Upper lobe of left lung (tissue), 4 donors: Measurements from ENCODE around the gene ARMC8.

Experiments used
- CTCF ChIP-seq, 6 experiments: fragments of 450-650 bp in 4 of 6; fragments of 200-600 bp in 2 of 6; sonication (generic) in 2 of 6; IDR thresholded peaks; one replicate each; pipeline ENCODE4 v1.5.1; 2016 to 2019; ENCODE audit warnings: antibody characterized with exemption in 6 of 6
- EP300 ChIP-seq, 4 donors: sonication (generic); formaldehyde crosslinking; IDR thresholded peaks; one replicate each; pipeline ENCODE4 v1.5.1; 2017; ENCODE audit warnings: antibody characterized with exemption in 4 of 4, control low read depth in 2 of 4
- POLR2A ChIP-seq, 4 donors: fragments of 450-650 bp; IDR thresholded peaks; one replicate each; pipeline ENCODE4 v1.5.1; 2016 to 2017; ENCODE audit warnings: antibody characterized with exemption in 4 of 4, mild to moderate bottlenecking in 2 of 4
- POLR2AphosphoS5 ChIP-seq, 2 donors: sonication (generic); formaldehyde crosslinking; IDR thresholded peaks; one replicate each; pipeline ENCODE4 v1.5.1; 2017; ENCODE audit warnings: antibody characterized with exemption in 2 of 2

GRCh38 chr3:138329127-138329983 lies 142.3 kb downstream of the ARMC8 start, which contains the start of gene NME9:
- peak; percentile 13 to 47 (median 42) for TF ChIP-seq CTCF (IDR thresholded peaks at IDR 0.05)
- no peak for TF ChIP-seq EP300 (IDR thresholded peaks at IDR 0.05)
- peak in 2 of 4 donors; percentile 19 to 42 for TF ChIP-seq POLR2A (IDR thresholded peaks at IDR 0.05)
- peak; percentile 57 to 60 for TF ChIP-seq POLR2AphosphoS5 (IDR thresholded peaks at IDR 0.05)
